Panc1 (cell line): ENCODE measurements around the gene ATP5F1D.

Experiments used
- POLR2AphosphoS5 ChIP-seq: IDR thresholded peaks from 2 replicates; pipeline ENCODE4 v1.6.1; 2012; ENCODE audit warnings: mild to moderate bottlenecking, low read depth, low read length, moderate library complexity
- SIN3A ChIP-seq: IDR thresholded peaks from 2 replicates; pipeline ENCODE4 v1.6.1; 2012; ENCODE audit warnings: low read depth, mild to moderate bottlenecking, low read length, moderate library complexity, borderline replicate concordance; ENCODE audit not compliant: insufficient read depth
- TCF7L2 ChIP-seq: IDR thresholded peaks from 2 replicates; pipeline ENCODE4 v1.6.1; 2011; ENCODE audit warnings: mild to moderate bottlenecking, low read depth, low read length, inconsistent platforms
- TF ChIP-seq, protein P1 (sequence below): fragments of 450-650 bp; IDR thresholded peaks from 2 replicates; pipeline ENCODE4 v1.5.1; 2017; ENCODE audit warnings: mild to moderate bottlenecking

DNA sequence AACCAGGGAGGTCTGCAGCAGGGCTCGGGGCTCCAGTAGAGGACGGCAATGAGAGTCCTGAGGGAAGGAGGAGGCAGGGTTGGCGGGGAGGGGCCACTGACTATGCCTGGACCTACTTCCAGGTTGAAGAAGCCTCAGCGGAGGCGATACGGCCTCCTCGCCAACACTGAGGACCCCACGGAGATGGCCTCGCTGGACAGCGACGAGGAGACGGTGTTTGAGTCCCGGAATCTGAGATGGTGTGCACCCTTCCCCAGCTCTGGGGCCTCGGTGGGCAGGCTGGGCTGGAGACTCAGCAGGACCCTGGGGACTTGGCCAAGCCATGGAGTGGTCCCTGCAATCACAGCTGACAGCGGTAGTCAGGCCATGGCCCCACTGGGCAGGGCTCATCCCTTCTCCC is 35.5 kb downstream of the ATP5F1D start:
- TF ChIP-seq, protein P1, sequence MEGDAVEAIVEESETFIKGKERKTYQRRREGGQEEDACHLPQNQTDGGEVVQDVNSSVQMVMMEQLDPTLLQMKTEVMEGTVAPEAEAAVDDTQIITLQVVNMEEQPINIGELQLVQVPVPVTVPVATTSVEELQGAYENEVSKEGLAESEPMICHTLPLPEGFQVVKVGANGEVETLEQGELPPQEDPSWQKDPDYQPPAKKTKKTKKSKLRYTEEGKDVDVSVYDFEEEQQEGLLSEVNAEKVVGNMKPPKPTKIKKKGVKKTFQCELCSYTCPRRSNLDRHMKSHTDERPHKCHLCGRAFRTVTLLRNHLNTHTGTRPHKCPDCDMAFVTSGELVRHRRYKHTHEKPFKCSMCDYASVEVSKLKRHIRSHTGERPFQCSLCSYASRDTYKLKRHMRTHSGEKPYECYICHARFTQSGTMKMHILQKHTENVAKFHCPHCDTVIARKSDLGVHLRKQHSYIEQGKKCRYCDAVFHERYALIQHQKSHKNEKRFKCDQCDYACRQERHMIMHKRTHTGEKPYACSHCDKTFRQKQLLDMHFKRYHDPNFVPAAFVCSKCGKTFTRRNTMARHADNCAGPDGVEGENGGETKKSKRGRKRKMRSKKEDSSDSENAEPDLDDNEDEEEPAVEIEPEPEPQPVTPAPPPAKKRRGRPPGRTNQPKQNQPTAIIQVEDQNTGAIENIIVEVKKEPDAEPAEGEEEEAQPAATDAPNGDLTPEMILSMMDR = no peak
- TF ChIP-seq SIN3A = no peak
- TF ChIP-seq POLR2AphosphoS5 = no peak
- TF ChIP-seq TCF7L2 = no peak
